GM23338 (cell line): Measurements from ENCODE around the gene TEX13B. TPM values are rescaled to one million over a fixed set of nuclear protein-coding genes. Genes with fewer than 3 reads are reported as not detected.

Source experiments
- ATAC-seq: fragments of 200-7000 bp; cut with Tn5 transposase; 3 replicates; pipeline ENCODE4 v1.9.1; 2020
- DNase-seq: peaks from one replicate; pipeline ENCODE4 v3.0.0-alpha.2; 2015; ENCODE audit warnings: low spot score
- H2AFZ ChIP-seq: fragments of 200-600 bp; sonication (generic); 2 replicates; pipeline ENCODE4 v1.8.0; 2016; ENCODE audit warnings: antibody characterized with exemption, mild to moderate bottlenecking, moderate library complexity
- H3F3A ChIP-seq: fragments of 200-600 bp; sonication (generic); replicated peaks from 2 replicates; pipeline ENCODE4 v1.8.0; 2017; ENCODE audit warnings: antibody characterized with exemption, mixed run types, low read depth
- H3K27ac ChIP-seq: fragments of 200-600 bp; sonication (generic); 2 replicates; pipeline ENCODE4 v1.6.1; 2016; ENCODE audit warnings: low read depth
- H3K27me3 ChIP-seq: fragments of 200-600 bp; sonication (generic); 2 replicates; pipeline ENCODE4 v1.8.0; 2016; ENCODE audit warnings: mild to moderate bottlenecking, mixed run types, moderate library complexity; ENCODE audit not compliant: insufficient read depth
- H3K36me3 ChIP-seq: fragments of 200-600 bp; sonication (generic); 2 replicates; pipeline ENCODE4 v1.8.0; 2016; ENCODE audit warnings: mild to moderate bottlenecking; ENCODE audit not compliant: insufficient read depth
- H3K4me1 ChIP-seq: fragments of 200-600 bp; sonication (generic); 2 replicates; pipeline ENCODE4 v1.8.0; 2016; ENCODE audit warnings: mild to moderate bottlenecking, moderate library complexity; ENCODE audit not compliant: insufficient read depth
- H3K4me2 ChIP-seq: fragments of 200-600 bp; sonication (generic); 2 replicates; pipeline ENCODE4 v1.7.1; 2017; ENCODE audit warnings: mixed run types
- H3K4me3 ChIP-seq: fragments of 200-600 bp; sonication (generic); 2 replicates; pipeline ENCODE4 v1.6.1; 2016; ENCODE audit warnings: mixed run types
- H3K79me2 ChIP-seq: fragments of 200-600 bp; sonication (generic); replicated peaks from 2 replicates; pipeline ENCODE4 v1.8.0; 2017; ENCODE audit warnings: mild to moderate bottlenecking; ENCODE audit not compliant: insufficient read depth
- H3K9me2 ChIP-seq: fragments of 200-600 bp; sonication (generic); 2 replicates; pipeline ENCODE4 v1.8.0; 2017; ENCODE audit not compliant: insufficient read depth
- H4K20me1 ChIP-seq: fragments of 200-600 bp; sonication (generic); replicated peaks from 2 replicates; pipeline ENCODE4 v1.8.0; 2017; ENCODE audit warnings: mild to moderate bottlenecking; ENCODE audit not compliant: insufficient read depth
- H3K27ac Mint-ChIP-seq: 2 replicates; pipeline ENCODE4 v1.8.0; 2020; ENCODE audit warnings: inconsistent platforms, mild to moderate bottlenecking, moderate library complexity, mixed read lengths
- H3K27me3 Mint-ChIP-seq: 3 replicates; pipeline ENCODE4 v1.8.0; 2022; ENCODE audit warnings: low read depth, mild to moderate bottlenecking, moderate library complexity, mixed read lengths, inconsistent platforms; ENCODE audit not compliant: insufficient read depth, poor library complexity
- H3K36me3 Mint-ChIP-seq: 3 replicates; pipeline ENCODE4 v1.8.0; 2021; ENCODE audit warnings: low read depth, mild to moderate bottlenecking, inconsistent platforms, moderate library complexity, mixed read lengths
- H3K4me1 Mint-ChIP-seq: 3 replicates; pipeline ENCODE4 v1.8.0; 2020; ENCODE audit warnings: mild to moderate bottlenecking, inconsistent platforms, mixed read lengths
- H3K4me3 Mint-ChIP-seq: 3 replicates; pipeline ENCODE4 v1.8.0; 2021; ENCODE audit warnings: moderate library complexity, mild to moderate bottlenecking, inconsistent platforms, mixed read lengths
- H3K9me3 Mint-ChIP-seq: 3 replicates; pipeline ENCODE4 v1.8.0; 2020; ENCODE audit warnings: moderate library complexity, mild to moderate bottlenecking, inconsistent platforms, mixed read lengths
- CREB1 ChIP-seq: fragments of 250-450 bp; sonication (Bioruptor Pico); IDR thresholded peaks from 2 replicates; pipeline ENCODE4 v1.5.0; 2020; ENCODE audit warnings: low read depth, mild to moderate bottlenecking, moderate library complexity
- EZH2 ChIP-seq: fragments of 200-600 bp; sonication (generic); IDR thresholded peaks from one replicate; pipeline ENCODE4 v1.8.0; 2017; ENCODE audit warnings: antibody characterized with exemption, mild to moderate bottlenecking, low read depth; ENCODE audit not compliant: unreplicated experiment
- EZH2phosphoT487 ChIP-seq: fragments of 200-600 bp; sonication (generic); IDR thresholded peaks from one replicate; pipeline ENCODE4 v1.8.1; 2018; ENCODE audit warnings: antibody characterized with exemption; ENCODE audit not compliant: unreplicated experiment
- JUNB ChIP-seq: IDR thresholded peaks from one replicate; pipeline ENCODE4 v1.6.1; 2016; ENCODE audit warnings: antibody characterized with exemption; ENCODE audit not compliant: unreplicated experiment
- NANOG ChIP-seq: IDR thresholded peaks from 2 replicates; pipeline ENCODE4 v1.6.1; 2016; ENCODE audit warnings: antibody characterized with exemption, borderline replicate concordance
- POLR2AphosphoS5 ChIP-seq: IDR thresholded peaks from 2 replicates; pipeline ENCODE4 v1.6.1; 2016; ENCODE audit warnings: antibody characterized with exemption, low read depth
- STAT1 ChIP-seq: IDR thresholded peaks from one replicate; pipeline ENCODE4 v1.6.1; 2016; ENCODE audit warnings: antibody characterized with exemption; ENCODE audit not compliant: unreplicated experiment
- ZNF114 ChIP-seq: fragments of 250-450 bp; sonication (Bioruptor Pico); IDR thresholded peaks from 2 replicates; pipeline ENCODE4 v1.5.0; 2020; ENCODE audit warnings: mild to moderate bottlenecking, moderate library complexity
- ZNF331 ChIP-seq: fragments of 250-450 bp; sonication (Bioruptor Pico); IDR thresholded peaks from 2 replicates; pipeline ENCODE4 v1.5.0; 2020; ENCODE audit warnings: low read depth, mild to moderate bottlenecking, moderate library complexity
- polyA plus RNA-seq: library from polyadenylated mRNA; unstranded; fragments of >200 nt; fragmentation: Nextera tagmentation; extraction: Ambion mirVana; gene quantifications from 2 replicates; pipeline ENCODE4 v1.2.1, GENCODE V29; 2016
- total RNA-seq: library from RNA; depleted of rRNA; stranded (reverse); fragments of >200 nt; shearing (Covaris generic); gene quantifications from 2 replicates; pipeline ENCODE4 v1.2.3, GENCODE V29; 2014
- TF ChIP-seq, protein P1 (sequence below), 2 experiments: fragments of 200-600 bp in 1 of 2; sonication (generic) in 1 of 2; conservative IDR thresholded peaks; 2 replicates each; pipeline versions ENCODE4 v1.5.1 to v1.6.1; 2016 to 2017; ENCODE audit warnings: antibody characterized with exemption in 2 of 2, low read depth in 2 of 2, mild to moderate bottlenecking in 2 of 2, moderate library complexity in 1 of 2
- TF ChIP-seq, protein P2 (sequence below): fragments of 250-450 bp; sonication (Bioruptor Pico); IDR thresholded peaks from 2 replicates; pipeline ENCODE4 v1.5.0; 2020; ENCODE audit warnings: mild to moderate bottlenecking, moderate library complexity
- TF ChIP-seq, protein P3 (sequence below): IDR thresholded peaks from 2 replicates; pipeline ENCODE4 v1.6.1; 2016; ENCODE audit warnings: antibody characterized with exemption
- TF ChIP-seq, protein P4 (sequence below): IDR thresholded peaks from one replicate; pipeline ENCODE4 v1.6.1; 2018; ENCODE audit warnings: antibody characterized with exemption; ENCODE audit not compliant: unreplicated experiment

TEX13B gene
- total and polyA plus RNA-seq, 2 experiments from 2014 or later, result 0.16 TPM; not detected in 1

DNA sequence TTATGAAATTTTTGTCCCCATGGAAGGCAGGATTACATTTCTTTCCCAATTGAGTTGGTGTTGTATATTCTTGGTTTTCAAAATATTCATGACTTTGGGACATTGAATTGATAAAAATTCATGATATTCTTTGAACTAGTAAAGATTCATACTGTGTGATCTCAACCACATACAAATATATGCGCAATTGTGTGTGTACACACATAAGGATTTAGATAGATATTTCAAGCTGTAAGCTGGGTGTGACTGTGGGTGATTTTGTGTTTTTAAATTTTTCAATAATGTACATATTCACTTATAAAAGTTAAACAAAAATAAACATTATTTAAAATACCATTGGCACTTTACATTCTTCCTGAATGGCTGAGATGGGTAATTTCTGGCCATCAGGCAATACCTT is 43.2 kb upstream of the TEX13B start:
- no peaks in the 10 kb centered on the region; the same call in 1 of the 2 replicates for H3K4me1 ChIP-seq
- H3K36me3 ChIP-seq, result no peaks in the 10 kb centered on the region
- ATAC-seq, result no peak
- TF ChIP-seq JUNB (no peak), ZNF114 (no peak), POLR2AphosphoS5 (no peak), NANOG (no peak), CREB1 (CRISPR knock-in tag) (no peak), STAT1 (no peak), EZH2 (no peak), ZNF331 (no peak), EZH2phosphoT487 (no peak)
- TF ChIP-seq, protein P1, sequence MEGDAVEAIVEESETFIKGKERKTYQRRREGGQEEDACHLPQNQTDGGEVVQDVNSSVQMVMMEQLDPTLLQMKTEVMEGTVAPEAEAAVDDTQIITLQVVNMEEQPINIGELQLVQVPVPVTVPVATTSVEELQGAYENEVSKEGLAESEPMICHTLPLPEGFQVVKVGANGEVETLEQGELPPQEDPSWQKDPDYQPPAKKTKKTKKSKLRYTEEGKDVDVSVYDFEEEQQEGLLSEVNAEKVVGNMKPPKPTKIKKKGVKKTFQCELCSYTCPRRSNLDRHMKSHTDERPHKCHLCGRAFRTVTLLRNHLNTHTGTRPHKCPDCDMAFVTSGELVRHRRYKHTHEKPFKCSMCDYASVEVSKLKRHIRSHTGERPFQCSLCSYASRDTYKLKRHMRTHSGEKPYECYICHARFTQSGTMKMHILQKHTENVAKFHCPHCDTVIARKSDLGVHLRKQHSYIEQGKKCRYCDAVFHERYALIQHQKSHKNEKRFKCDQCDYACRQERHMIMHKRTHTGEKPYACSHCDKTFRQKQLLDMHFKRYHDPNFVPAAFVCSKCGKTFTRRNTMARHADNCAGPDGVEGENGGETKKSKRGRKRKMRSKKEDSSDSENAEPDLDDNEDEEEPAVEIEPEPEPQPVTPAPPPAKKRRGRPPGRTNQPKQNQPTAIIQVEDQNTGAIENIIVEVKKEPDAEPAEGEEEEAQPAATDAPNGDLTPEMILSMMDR (conservative IDR thresholded peaks at IDR 0.05; ENCODE audit: low read depth in 2 of 2), result no peak
- TF ChIP-seq, protein P2, sequence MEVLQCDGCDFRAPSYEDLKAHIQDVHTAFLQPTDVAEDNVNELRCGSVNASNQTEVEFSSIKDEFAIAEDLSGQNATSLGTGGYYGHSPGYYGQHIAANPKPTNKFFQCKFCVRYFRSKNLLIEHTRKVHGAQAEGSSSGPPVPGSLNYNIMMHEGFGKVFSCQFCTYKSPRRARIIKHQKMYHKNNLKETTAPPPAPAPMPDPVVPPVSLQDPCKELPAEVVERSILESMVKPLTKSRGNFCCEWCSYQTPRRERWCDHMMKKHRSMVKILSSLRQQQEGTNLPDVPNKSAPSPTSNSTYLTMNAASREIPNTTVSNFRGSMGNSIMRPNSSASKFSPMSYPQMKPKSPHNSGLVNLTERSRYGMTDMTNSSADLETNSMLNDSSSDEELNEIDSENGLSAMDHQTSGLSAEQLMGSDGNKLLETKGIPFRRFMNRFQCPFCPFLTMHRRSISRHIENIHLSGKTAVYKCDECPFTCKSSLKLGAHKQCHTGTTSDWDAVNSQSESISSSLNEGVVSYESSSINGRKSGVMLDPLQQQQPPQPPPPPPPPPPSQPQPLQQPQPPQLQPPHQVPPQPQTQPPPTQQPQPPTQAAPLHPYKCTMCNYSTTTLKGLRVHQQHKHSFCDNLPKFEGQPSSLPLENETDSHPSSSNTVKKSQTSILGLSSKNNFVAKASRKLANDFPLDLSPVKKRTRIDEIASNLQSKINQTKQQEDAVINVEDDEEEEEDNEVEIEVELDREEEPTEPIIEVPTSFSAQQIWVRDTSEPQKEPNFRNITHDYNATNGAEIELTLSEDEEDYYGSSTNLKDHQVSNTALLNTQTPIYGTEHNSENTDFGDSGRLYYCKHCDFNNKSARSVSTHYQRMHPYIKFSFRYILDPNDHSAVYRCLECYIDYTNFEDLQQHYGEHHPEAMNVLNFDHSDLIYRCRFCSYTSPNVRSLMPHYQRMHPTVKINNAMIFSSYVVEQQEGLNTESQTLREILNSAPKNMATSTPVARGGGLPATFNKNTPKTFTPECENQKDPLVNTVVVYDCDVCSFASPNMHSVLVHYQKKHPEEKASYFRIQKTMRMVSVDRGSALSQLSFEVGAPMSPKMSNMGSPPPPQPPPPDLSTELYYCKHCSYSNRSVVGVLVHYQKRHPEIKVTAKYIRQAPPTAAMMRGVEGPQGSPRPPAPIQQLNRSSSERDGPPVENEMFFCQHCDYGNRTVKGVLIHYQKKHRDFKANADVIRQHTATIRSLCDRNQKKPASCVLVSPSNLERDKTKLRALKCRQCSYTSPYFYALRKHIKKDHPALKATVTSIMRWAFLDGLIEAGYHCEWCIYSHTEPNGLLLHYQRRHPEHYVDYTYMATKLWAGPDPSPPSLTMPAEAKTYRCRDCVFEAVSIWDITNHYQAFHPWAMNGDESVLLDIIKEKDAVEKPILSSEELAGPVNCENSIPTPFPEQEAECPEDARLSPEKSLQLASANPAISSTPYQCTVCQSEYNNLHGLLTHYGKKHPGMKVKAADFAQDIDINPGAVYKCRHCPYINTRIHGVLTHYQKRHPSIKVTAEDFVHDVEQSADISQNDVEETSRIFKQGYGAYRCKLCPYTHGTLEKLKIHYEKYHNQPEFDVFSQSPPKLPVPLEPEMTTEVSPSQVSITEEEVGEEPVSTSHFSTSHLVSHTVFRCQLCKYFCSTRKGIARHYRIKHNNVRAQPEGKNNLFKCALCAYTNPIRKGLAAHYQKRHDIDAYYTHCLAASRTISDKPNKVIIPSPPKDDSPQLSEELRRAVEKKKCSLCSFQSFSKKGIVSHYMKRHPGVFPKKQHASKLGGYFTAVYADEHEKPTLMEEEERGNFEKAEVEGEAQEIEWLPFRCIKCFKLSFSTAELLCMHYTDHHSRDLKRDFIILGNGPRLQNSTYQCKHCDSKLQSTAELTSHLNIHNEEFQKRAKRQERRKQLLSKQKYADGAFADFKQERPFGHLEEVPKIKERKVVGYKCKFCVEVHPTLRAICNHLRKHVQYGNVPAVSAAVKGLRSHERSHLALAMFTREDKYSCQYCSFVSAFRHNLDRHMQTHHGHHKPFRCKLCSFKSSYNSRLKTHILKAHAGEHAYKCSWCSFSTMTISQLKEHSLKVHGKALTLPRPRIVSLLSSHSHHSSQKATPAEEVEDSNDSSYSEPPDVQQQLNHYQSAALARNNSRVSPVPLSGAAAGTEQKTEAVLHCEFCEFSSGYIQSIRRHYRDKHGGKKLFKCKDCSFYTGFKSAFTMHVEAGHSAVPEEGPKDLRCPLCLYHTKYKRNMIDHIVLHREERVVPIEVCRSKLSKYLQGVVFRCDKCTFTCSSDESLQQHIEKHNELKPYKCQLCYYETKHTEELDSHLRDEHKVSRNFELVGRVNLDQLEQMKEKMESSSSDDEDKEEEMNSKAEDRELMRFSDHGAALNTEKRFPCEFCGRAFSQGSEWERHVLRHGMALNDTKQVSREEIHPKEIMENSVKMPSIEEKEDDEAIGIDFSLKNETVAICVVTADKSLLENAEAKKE (CRISPR knock-in tag), result no peak
- TF ChIP-seq, protein P3, sequence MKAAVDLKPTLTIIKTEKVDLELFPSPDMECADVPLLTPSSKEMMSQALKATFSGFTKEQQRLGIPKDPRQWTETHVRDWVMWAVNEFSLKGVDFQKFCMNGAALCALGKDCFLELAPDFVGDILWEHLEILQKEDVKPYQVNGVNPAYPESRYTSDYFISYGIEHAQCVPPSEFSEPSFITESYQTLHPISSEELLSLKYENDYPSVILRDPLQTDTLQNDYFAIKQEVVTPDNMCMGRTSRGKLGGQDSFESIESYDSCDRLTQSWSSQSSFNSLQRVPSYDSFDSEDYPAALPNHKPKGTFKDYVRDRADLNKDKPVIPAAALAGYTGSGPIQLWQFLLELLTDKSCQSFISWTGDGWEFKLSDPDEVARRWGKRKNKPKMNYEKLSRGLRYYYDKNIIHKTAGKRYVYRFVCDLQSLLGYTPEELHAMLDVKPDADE, result no peak
- TF ChIP-seq, protein P4, sequence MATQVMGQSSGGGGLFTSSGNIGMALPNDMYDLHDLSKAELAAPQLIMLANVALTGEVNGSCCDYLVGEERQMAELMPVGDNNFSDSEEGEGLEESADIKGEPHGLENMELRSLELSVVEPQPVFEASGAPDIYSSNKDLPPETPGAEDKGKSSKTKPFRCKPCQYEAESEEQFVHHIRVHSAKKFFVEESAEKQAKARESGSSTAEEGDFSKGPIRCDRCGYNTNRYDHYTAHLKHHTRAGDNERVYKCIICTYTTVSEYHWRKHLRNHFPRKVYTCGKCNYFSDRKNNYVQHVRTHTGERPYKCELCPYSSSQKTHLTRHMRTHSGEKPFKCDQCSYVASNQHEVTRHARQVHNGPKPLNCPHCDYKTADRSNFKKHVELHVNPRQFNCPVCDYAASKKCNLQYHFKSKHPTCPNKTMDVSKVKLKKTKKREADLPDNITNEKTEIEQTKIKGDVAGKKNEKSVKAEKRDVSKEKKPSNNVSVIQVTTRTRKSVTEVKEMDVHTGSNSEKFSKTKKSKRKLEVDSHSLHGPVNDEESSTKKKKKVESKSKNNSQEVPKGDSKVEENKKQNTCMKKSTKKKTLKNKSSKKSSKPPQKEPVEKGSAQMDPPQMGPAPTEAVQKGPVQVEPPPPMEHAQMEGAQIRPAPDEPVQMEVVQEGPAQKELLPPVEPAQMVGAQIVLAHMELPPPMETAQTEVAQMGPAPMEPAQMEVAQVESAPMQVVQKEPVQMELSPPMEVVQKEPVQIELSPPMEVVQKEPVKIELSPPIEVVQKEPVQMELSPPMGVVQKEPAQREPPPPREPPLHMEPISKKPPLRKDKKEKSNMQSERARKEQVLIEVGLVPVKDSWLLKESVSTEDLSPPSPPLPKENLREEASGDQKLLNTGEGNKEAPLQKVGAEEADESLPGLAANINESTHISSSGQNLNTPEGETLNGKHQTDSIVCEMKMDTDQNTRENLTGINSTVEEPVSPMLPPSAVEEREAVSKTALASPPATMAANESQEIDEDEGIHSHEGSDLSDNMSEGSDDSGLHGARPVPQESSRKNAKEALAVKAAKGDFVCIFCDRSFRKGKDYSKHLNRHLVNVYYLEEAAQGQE, result no peak
- Mint-ChIP-seq H3K36me3 (no peaks in the 10 kb centered on the region), H3K9me3 (no peaks in the 10 kb centered on the region), H3K4me3 (no peak overlapping the region), H3K27ac (no peak overlapping the region), H3K27me3 (no peaks in the 10 kb centered on the region), H3K4me1 (peaks cover 8% of the 10 kb centered on the region; the same call in 2 of the 3 replicates)
- H3K79me2 ChIP-seq, result no peaks in the 10 kb centered on the region
- no peak overlapping the region for H2AFZ ChIP-seq
- no peaks in the 10 kb centered on the region for H4K20me1 ChIP-seq
- H3K27me3 ChIP-seq, result no peaks in the 10 kb centered on the region
- no peaks in the 10 kb centered on the region for H3K9me2 ChIP-seq
- no peak overlapping the region for H3K4me3 ChIP-seq
- H3K27ac ChIP-seq, result no peak overlapping the region
- no peak overlapping the region for H3K4me2 ChIP-seq
- no peak for DNase-seq
- no peaks in the 10 kb centered on the region for H3F3A ChIP-seq
